Measurements from ENCODE around the gene KCTD15. TPM values are rescaled to one million over a fixed set of nuclear protein-coding genes. Genes with fewer than 3 reads are reported as not detected.

KCTD15 gene
- total and polyA plus RNA-seq, 8 donors: 14.1 to 172 (median 30.1) TPM

DNA sequence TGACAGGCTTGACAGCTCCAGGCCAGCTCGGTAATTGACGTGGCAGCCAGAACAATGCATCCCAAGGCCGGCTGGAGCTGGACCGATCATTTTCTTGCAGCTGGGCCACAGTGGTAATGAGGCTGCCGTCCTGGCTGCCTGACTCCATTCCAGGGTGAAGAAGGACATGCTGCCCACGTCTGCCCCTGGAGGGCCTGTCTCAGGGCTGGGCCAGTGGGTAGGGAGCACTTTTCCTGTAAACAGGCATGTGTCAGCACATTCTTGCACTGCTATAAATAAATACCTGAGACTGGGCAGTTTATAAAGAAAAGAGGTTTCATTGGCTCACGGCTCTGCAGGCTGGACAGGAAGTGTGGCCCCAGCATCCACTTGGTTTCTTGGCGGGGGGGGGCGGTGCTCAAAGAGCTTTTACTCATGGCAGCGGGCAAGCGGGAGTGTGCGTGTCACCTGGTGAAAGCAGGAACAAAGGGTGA, 38.1 kb upstream of the KCTD15 start:
- no peak for DNase-seq
- H3K9me3 ChIP-seq: no peaks in the 10 kb centered on the region
- H3K27me3 ChIP-seq: peaks cover 0 to 29% (median 0%) of the 10 kb centered on the region in 3 donors
- H3K4me1 ChIP-seq: peaks cover 0 to 5% (median 0%) of the 10 kb centered on the region in 4 donors
- no peaks in the 10 kb centered on the region for H3K36me3 ChIP-seq
- H3K27ac ChIP-seq: no peak overlapping the region
- intact Hi-C loops (cut with DNase I; ENCODE audit: low total_unique reads): no loop called here
- TF ChIP-seq POLR2AphosphoS5 (IDR thresholded peaks at IDR 0.05) (no peak), EP300 (IDR thresholded peaks at IDR 0.05) (no peak), POLR2A (IDR thresholded peaks at IDR 0.05) (no peak)
- TF ChIP-seq, protein P1, sequence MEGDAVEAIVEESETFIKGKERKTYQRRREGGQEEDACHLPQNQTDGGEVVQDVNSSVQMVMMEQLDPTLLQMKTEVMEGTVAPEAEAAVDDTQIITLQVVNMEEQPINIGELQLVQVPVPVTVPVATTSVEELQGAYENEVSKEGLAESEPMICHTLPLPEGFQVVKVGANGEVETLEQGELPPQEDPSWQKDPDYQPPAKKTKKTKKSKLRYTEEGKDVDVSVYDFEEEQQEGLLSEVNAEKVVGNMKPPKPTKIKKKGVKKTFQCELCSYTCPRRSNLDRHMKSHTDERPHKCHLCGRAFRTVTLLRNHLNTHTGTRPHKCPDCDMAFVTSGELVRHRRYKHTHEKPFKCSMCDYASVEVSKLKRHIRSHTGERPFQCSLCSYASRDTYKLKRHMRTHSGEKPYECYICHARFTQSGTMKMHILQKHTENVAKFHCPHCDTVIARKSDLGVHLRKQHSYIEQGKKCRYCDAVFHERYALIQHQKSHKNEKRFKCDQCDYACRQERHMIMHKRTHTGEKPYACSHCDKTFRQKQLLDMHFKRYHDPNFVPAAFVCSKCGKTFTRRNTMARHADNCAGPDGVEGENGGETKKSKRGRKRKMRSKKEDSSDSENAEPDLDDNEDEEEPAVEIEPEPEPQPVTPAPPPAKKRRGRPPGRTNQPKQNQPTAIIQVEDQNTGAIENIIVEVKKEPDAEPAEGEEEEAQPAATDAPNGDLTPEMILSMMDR (IDR thresholded peaks at IDR 0.05): no peak
- 26 to 43% (median 36%) methylated on average over 10 to 12 of the region's 12 CpGs for WGBS, 5 donors
- no peak overlapping the region for H3K4me3 ChIP-seq

- intact Hi-C loops (cut with DNase I; ENCODE audit: low total_unique reads): no loop called here
These were observed 37.3 kb upstream of the KCTD15 start for GRCh38 chr19:33759356-33759755.

DNA sequence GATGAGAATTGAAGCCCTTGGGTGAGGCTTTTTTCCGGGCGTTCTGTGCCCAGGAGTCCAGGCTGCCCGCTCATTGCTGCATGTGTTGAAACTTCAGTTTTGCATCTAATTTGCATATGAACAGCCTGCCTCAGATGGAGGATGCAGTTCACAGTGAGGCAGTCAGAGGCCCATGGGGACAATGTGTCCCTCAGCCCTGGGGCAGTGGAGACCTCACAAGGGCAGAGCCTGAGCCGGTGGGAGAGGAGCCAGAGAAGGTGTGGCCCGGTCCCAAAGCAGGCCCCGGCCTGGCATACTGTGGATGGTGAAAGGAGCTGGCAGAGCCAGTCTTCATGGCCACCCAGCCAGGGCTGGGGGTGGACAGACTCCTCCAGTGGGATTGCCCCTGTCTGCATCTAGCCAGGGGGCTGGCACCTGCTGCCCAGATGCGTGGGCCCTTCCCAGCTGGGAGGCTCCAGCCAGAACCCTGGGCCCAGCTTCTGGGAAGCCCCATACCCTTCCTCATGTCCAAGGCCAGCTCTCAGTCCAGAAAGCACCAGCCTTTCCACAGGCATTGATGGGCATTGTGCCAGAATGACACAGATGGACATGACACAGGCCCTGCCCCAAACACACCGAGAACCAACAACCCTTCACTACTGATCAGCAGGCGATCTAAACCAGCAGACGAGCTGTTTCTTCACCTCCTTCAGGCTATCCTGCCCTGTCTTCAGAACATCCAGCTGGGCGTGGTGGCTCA, 32.9 kb upstream of the KCTD15 start:
- no peaks in the 10 kb centered on the region for H3K9me3 ChIP-seq
- peaks cover 0 to 1% (median 0%) of the 10 kb centered on the region in 4 donors for H3K4me1 ChIP-seq
- no peak for DNase-seq
- WGBS, 5 donors: 52 to 74% (median 67%) methylated on average over 7 to 11 of the region's 11 CpGs
- no peak overlapping the region for H3K4me3 ChIP-seq
- no peak overlapping the region for H3K27ac ChIP-seq
- intact Hi-C loops (cut with DNase I; ENCODE audit: low total_unique reads): no loop called here
- TF ChIP-seq, protein P1 (IDR thresholded peaks at IDR 0.05): no peak
- TF ChIP-seq POLR2A (IDR thresholded peaks at IDR 0.05): no peak
- H3K36me3 ChIP-seq: no peaks in the 10 kb centered on the region
- H3K27me3 ChIP-seq: peaks cover 0 to 52% (median 0%) of the 10 kb centered on the region in 3 donors

More at GRCh38 chr19:33759356-33759755, 37.3 kb upstream of the KCTD15 start:
- Histone ChIP-seq H3K4me1 (peaks cover 0 to 5% (median 0%) of the 10 kb centered on the region in 4 donors), H3K36me3 (no peaks in the 10 kb centered on the region), H3K4me3 (no peak overlapping the region), H3K27me3 (peaks cover 0 to 29% (median 0%) of the 10 kb centered on the region in 3 donors), H3K9me3 (no peaks in the 10 kb centered on the region), H3K27ac (no peak overlapping the region)
- WGBS, 5 donors: 79 to 89% (median 86%) methylated on average over 7 of the region's 7 CpGs
- no peak for DNase-seq
- TF ChIP-seq POLR2AphosphoS5 (IDR thresholded peaks at IDR 0.05) (no peak), POLR2A (IDR thresholded peaks at IDR 0.05) (no peak), EP300 (IDR thresholded peaks at IDR 0.05) (no peak)
- TF ChIP-seq, protein P1 (IDR thresholded peaks at IDR 0.05): no peak

DNA sequence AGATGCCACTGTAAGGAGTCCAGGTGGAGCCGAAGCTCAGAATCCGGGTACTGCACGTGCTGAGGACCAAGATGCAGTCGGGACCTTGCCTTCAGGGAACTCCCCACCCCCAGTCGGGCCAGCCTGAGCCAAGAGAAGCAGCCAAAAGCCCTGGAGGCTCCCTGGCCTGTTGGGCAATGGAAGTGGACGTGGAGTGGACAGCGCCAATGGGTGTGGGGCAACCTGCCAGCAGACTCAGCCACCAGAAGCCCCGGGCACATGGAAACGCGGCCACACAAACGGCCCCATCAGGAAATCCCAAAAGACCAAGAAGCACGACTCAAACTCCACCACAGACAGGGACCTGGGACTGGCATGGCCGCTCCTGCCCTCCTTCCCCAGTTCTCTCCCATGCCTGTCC, 30.0 kb upstream of the KCTD15 start:
- H3K27me3 ChIP-seq: peaks cover 0 to 78% (median 8%) of the 10 kb centered on the region in 3 donors
- H3K36me3 ChIP-seq: no peaks in the 10 kb centered on the region
- no peak for TF ChIP-seq POLR2A (IDR thresholded peaks at IDR 0.05)
- TF ChIP-seq, protein P1 (IDR thresholded peaks at IDR 0.05): no peak
- TF ChIP-seq POLR2AphosphoS5 (IDR thresholded peaks at IDR 0.05): no peak
- no peak for TF ChIP-seq EP300 (IDR thresholded peaks at IDR 0.05)
- H3K4me3 ChIP-seq: no peak overlapping the region
- 60 to 83% (median 81%) methylated on average over 8 to 13 of the region's 13 CpGs for WGBS, 5 donors
- peaks cover 0 to 3% (median 0%) of the 10 kb centered on the region in 4 donors for H3K4me1 ChIP-seq
- intact Hi-C loops (cut with DNase I; ENCODE audit: low total_unique reads): no loop called here
- H3K27ac ChIP-seq: no peak overlapping the region
- no peaks in the 10 kb centered on the region for H3K9me3 ChIP-seq
- DNase-seq: no peak

Measured in stomach (tissue), 9 donors.